WTC11 (cell line): ENCODE measurements around the gene TMEM108.

Experiments used
- CREB1 ChIP-seq: sonication (generic); formaldehyde crosslinking; IDR thresholded peaks from 2 replicates; pipeline ENCODE4 v1.8.0; 2023; ENCODE audit warnings: mild to moderate bottlenecking, missing genetic modification reagents
- CTCF ChIP-seq: fragments of 200-600 bp; IDR thresholded peaks from 2 replicates; pipeline ENCODE4 v1.8.0; 2022; ENCODE audit warnings: antibody characterized with exemption
- ELF4 ChIP-seq: sonication (generic); formaldehyde crosslinking; IDR thresholded peaks from 2 replicates; pipeline ENCODE4 v1.8.1; 2022; ENCODE audit warnings: low read depth, mild to moderate bottlenecking, moderate library complexity, missing genetic modification reagents
- ETV6 ChIP-seq: sonication (generic); formaldehyde crosslinking; IDR thresholded peaks from 2 replicates; pipeline ENCODE4 v1.8.1; 2022; ENCODE audit warnings: mild to moderate bottlenecking, missing genetic modification reagents
- GABPB1 ChIP-seq: sonication (generic); formaldehyde crosslinking; IDR thresholded peaks from 2 replicates; pipeline ENCODE4 v1.8.1; 2023; ENCODE audit warnings: mild to moderate bottlenecking, missing genetic modification reagents
- JAZF1 ChIP-seq: fragments of 250-450 bp; sonication (Bioruptor Pico); IDR thresholded peaks from 2 replicates; pipeline ENCODE4 v1.9.0; 2021; ENCODE audit warnings: moderate library complexity, mild to moderate bottlenecking, inconsistent platforms
- JUN ChIP-seq: sonication (generic); formaldehyde crosslinking; IDR thresholded peaks from 2 replicates; pipeline ENCODE4 v1.8.0; 2023; ENCODE audit warnings: mild to moderate bottlenecking, missing genetic modification reagents
- MAX ChIP-seq: sonication (generic); formaldehyde crosslinking; IDR thresholded peaks from 2 replicates; pipeline ENCODE4 v1.8.0; 2022; ENCODE audit warnings: mild to moderate bottlenecking, missing genetic modification reagents
- NR3C1 ChIP-seq: sonication (generic); formaldehyde crosslinking; conservative IDR thresholded peaks from 2 replicates; pipeline ENCODE4 v1.8.1; 2023; ENCODE audit warnings: low read depth, mild to moderate bottlenecking, missing genetic modification reagents
- SP1 ChIP-seq: sonication (generic); formaldehyde crosslinking; conservative IDR thresholded peaks from 2 replicates; pipeline ENCODE4 v1.8.1; 2022; ENCODE audit warnings: missing genetic modification reagents
- ZNF121 ChIP-seq: sonication (generic); formaldehyde crosslinking; IDR thresholded peaks from 2 replicates; pipeline ENCODE4 v1.8.0; 2023; ENCODE audit warnings: missing genetic modification reagents
- ZNF317 ChIP-seq: sonication (generic); formaldehyde crosslinking; IDR thresholded peaks from 2 replicates; pipeline ENCODE4 v1.8.1; 2023; ENCODE audit warnings: low read depth, mild to moderate bottlenecking, moderate library complexity, missing genetic modification reagents, borderline replicate concordance
- ZNF512 ChIP-seq: sonication (generic); formaldehyde crosslinking; IDR thresholded peaks from 2 replicates; pipeline ENCODE4 v1.8.1; 2022; ENCODE audit warnings: missing genetic modification reagents, borderline replicate concordance

GRCh38 chr3:133361435-133361834 is 323.2 kb downstream of the TMEM108 start:
- TF ChIP-seq CTCF: no peak
- TF ChIP-seq NR3C1 (CRISPR knock-in tag): no peak
- TF ChIP-seq JUN (CRISPR knock-in tag): no peak
- no peak for TF ChIP-seq ETV6 (CRISPR knock-in tag)
- TF ChIP-seq SP1: no peak
- TF ChIP-seq ELF4 (CRISPR knock-in tag): no peak
- TF ChIP-seq ZNF317 (CRISPR knock-in tag): no peak
- TF ChIP-seq ZNF512 (CRISPR knock-in tag): no peak
- TF ChIP-seq GABPB1 (CRISPR knock-in tag): no peak
- no peak for TF ChIP-seq CREB1 (CRISPR knock-in tag)
- TF ChIP-seq JAZF1 (CRISPR knock-in tag): no peak
- no peak for TF ChIP-seq MAX
- no peak for TF ChIP-seq ZNF121 (CRISPR knock-in tag)
